MM.1S (cell line): ENCODE measurements around the gene KRTAP1-4.

ENCODE experiments used
- EZH2 ChIP-seq: fragments of 300-600 bp; sonication (generic); optimal IDR thresholded peaks from 2 replicates; pipeline ENCODE3; 2017; ENCODE audit warnings: low read depth, mild to moderate bottlenecking, antibody characterized with exemption, low read length, mixed read lengths
- TF ChIP-seq, protein P1 (sequence below): fragments of 300-600 bp; sonication (generic); IDR thresholded peaks from 2 replicates; pipeline ENCODE4 v1.5.1; 2016; ENCODE audit warnings: antibody characterized with exemption, low read length, mixed read lengths

DNA sequence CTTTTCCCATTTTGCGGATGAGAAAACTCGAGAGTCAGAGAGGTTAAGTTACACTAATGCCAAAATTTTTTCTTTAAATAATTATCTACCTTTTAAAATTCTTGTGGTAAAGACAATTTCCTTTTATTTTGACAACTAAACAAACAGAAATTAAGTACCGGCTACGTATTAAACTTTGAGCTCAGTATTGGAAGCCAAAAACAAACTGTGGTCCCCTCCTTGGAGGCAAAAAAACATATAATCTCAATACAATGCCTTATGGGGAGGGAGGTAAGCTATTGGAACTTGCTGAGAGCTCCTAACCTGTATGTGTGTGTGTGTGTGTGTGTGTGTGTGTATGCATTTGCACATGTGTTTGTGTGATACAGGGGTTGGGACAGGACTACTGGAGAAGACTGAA, 33.5 kb upstream of the KRTAP1-4 start:
- TF ChIP-seq, protein P1, sequence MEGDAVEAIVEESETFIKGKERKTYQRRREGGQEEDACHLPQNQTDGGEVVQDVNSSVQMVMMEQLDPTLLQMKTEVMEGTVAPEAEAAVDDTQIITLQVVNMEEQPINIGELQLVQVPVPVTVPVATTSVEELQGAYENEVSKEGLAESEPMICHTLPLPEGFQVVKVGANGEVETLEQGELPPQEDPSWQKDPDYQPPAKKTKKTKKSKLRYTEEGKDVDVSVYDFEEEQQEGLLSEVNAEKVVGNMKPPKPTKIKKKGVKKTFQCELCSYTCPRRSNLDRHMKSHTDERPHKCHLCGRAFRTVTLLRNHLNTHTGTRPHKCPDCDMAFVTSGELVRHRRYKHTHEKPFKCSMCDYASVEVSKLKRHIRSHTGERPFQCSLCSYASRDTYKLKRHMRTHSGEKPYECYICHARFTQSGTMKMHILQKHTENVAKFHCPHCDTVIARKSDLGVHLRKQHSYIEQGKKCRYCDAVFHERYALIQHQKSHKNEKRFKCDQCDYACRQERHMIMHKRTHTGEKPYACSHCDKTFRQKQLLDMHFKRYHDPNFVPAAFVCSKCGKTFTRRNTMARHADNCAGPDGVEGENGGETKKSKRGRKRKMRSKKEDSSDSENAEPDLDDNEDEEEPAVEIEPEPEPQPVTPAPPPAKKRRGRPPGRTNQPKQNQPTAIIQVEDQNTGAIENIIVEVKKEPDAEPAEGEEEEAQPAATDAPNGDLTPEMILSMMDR: no peak
- TF ChIP-seq EZH2: no peak
